ENCODE measurements around the gene CDH4. TPM values are rescaled to one million over a fixed set of nuclear protein-coding genes. Genes with fewer than 3 reads are reported as not detected.

Gene CDH4
- total and polyA plus RNA-seq, 2 donors (not counting 3 experiments of a cell fraction or from before 2014, with no cell fraction given): 0.17 to 0.51 TPM

GRCh38 chr20:61964675-61965605 lies 712.9 kb downstream of the CDH4 start:
- intact Hi-C loops (cut with micrococcal nuclease) (no loop called here), dilution Hi-C loops (cut with MboI; ENCODE audit: extremely low pct_ligation_motif_present, low sequenced_read_pairs) (no loop called here)

More at GRCh38 chr20:61964675-61965605, 712.9 kb downstream of the CDH4 start:
- DNase-seq (ENCODE audit: low read depth, low spot score) (no peak), FAIRE-seq (no peak)
- Histone ChIP-seq H3K27ac (ENCODE audit: insufficient read depth, low read depth, low read length) (no peak overlapping the region), H3K9me1 (replicated peaks; ENCODE audit: control insufficient read depth, extremely low read depth, insufficient read depth, low read length) (no peaks in the 10 kb centered on the region), H3K4me2 (ENCODE audit: insufficient read depth, low read length) (no peak overlapping the region), H3K4me3 (replicated peaks in 1 of 3; ENCODE audit: insufficient read depth in 1 of 3, low read depth in 1 of 3, low read length in 3 of 3) (no peak overlapping the region), H3K4me1 (ENCODE audit: control insufficient read depth, extremely low read depth, insufficient read depth, low read length) (no peaks in the 10 kb centered on the region), H3K36me3 (ENCODE audit: control insufficient read depth in 2 of 2, extremely low read depth in 1 of 2, insufficient read depth in 2 of 2, low read length in 2 of 2) (no peaks in the 10 kb centered on the region), H3K27me3 (ENCODE audit: control insufficient read depth in 2 of 2, insufficient read depth in 2 of 2, low read length in 2 of 2) (peaks cover 3 to 8% of the 10 kb centered on the region in 2 experiments), H4K20me1 (replicated peaks; ENCODE audit: control insufficient read depth, extremely low read depth, insufficient read depth, low read length) (no peaks in the 10 kb centered on the region), H3K79me2 (ENCODE audit: control insufficient read depth, insufficient read depth, low read length) (no peaks in the 10 kb centered on the region), H2AFZ (ENCODE audit: low read depth, low read length) (no peak overlapping the region), H3K9me3 (replicated peaks; ENCODE audit: control insufficient read depth, insufficient read depth, low read length) (no peaks in the 10 kb centered on the region), H3K9ac (replicated peaks; ENCODE audit: extremely low read depth, insufficient read depth, low read length) (no peak overlapping the region)
- TF ChIP-seq, protein P1, sequence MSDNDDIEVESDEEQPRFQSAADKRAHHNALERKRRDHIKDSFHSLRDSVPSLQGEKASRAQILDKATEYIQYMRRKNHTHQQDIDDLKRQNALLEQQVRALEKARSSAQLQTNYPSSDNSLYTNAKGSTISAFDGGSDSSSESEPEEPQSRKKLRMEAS (IDR thresholded peaks at IDR 0.05; ENCODE audit: insufficient read depth, insufficient read length): no peak
- no peak for TF ChIP-seq MYC (IDR thresholded peaks at IDR 0.05; ENCODE audit: low read depth, low read length)
- no peak for TF ChIP-seq GATA2 (IDR thresholded peaks at IDR 0.05; ENCODE audit: insufficient read depth, insufficient read length, low read depth, low read length)
- TF ChIP-seq FOS (IDR thresholded peaks at IDR 0.05; ENCODE audit: borderline replicate concordance, insufficient read depth, low read length): no peak
- no peak for TF ChIP-seq JUN (IDR thresholded peaks at IDR 0.05; ENCODE audit: borderline replicate concordance, insufficient read depth, insufficient read length, low read depth)
- no peak for TF ChIP-seq POLR2A (IDR thresholded peaks at IDR 0.05; ENCODE audit: low read depth, low read length)
- no peak for TF ChIP-seq CTCF (IDR thresholded peaks at IDR 0.05; ENCODE audit: extremely low read depth in 1 of 2, insufficient read depth in 1 of 2, low read depth in 1 of 2, low read length in 2 of 2)
- TF ChIP-seq EZH2 (IDR thresholded peaks at IDR 0.05; ENCODE audit: borderline replicate concordance, low read depth, low read length, severe bottlenecking): peak; percentile 30
- ChIA-PET POLR2A (no interaction called here), CTCF (interaction anchor here (0.6 kb wide), 1 partner anchor 116 kb away, joined by 4 read pairs; no protein-coding TSS in a partner anchor)
- BruUV-seq (replicated peaks): no TSS peak

Measured in endothelial cell of umbilical vein (primary cell).